Glutamatergic neuron (in vitro differentiated cells): ENCODE results near the gene NRCAM. TPM values are rescaled to one million over a fixed set of nuclear protein-coding genes. Genes with fewer than 3 reads are reported as not detected.
A peak's percentile ranks its signal among the peaks of the same experiment; 100 is the strongest.

Source experiments
- DNase-seq: peaks from one replicate; pipeline ENCODE4 v3.0.0; 2022
- H3K27ac Mint-ChIP-seq: one replicate; pipeline ENCODE4 v1.8.0; 2020; ENCODE audit warnings: mild to moderate bottlenecking, mixed read lengths, inconsistent platforms; ENCODE audit not compliant: unreplicated experiment
- H3K27me3 Mint-ChIP-seq: one replicate; pipeline ENCODE4 v1.8.0; 2020; ENCODE audit warnings: mild to moderate bottlenecking, moderate library complexity, mixed read lengths, inconsistent platforms; ENCODE audit not compliant: unreplicated experiment
- H3K36me3 Mint-ChIP-seq: one replicate; pipeline ENCODE4 v1.8.0; 2020; ENCODE audit warnings: mild to moderate bottlenecking, mixed read lengths, inconsistent platforms; ENCODE audit not compliant: unreplicated experiment
- H3K4me1 Mint-ChIP-seq: one replicate; pipeline ENCODE4 v1.8.0; 2020; ENCODE audit warnings: mild to moderate bottlenecking, low read depth, mixed read lengths, inconsistent platforms; ENCODE audit not compliant: unreplicated experiment
- H3K4me3 Mint-ChIP-seq: one replicate; pipeline ENCODE4 v1.8.0; 2020; ENCODE audit warnings: mild to moderate bottlenecking, mixed read lengths, inconsistent platforms; ENCODE audit not compliant: unreplicated experiment
- H3K9me3 Mint-ChIP-seq: one replicate; pipeline ENCODE4 v1.8.0; 2020; ENCODE audit warnings: mild to moderate bottlenecking, moderate library complexity, mixed read lengths, inconsistent platforms; ENCODE audit not compliant: unreplicated experiment
- total RNA-seq: library from RNA; stranded (reverse); fragmentation: NEBNext Ultra II Directional; extraction: Animal tissue kit (Norgen Biotek cat#: 25700); gene quantifications from one replicate; pipeline ENCODE4 v1.2.1, GENCODE V29; 2021; ENCODE audit not compliant: unreplicated experiment
- TF ChIP-seq, protein P1 (sequence below): fragments of 200-600 bp; sonication (generic); IDR thresholded peaks from one replicate; pipeline ENCODE4 v1.5.0; 2021; ENCODE audit not compliant: partially characterized antibody, unreplicated experiment

The NRCAM gene
- total RNA-seq, 1 donor from 2014 or later: 120 TPM

DNA sequence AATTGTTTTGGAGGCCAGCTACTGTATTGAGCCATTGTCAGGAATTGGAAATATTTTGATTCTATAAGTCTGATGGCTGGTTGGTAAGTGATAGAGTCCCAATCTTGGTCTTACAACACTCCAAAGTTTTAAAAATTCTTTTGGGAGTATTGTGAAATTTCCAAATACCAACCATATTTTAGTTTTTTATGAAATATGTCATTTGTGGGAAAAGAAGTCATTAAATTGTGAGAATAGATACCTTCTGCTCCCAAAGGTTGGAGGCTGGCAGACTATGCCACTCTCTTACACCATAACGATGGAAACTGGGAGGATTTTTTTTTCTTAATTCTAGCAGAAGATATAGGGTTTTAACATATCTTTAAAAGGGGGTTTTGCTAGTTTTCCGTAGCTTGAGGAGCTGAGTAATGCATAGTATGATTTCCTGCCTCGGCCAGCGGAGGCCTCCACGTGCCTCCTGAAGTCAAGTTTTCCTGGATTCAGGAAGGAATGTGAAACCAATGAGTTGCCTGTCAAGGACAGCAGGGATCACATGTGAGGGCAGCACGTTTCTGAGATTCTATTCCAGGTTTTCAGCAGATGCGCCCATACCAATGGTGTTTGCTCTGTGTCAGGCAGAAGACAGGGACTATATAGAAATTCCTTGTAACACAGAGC, 233.9 kb downstream of the NRCAM start:
- H3K4me3 Mint-ChIP-seq: no peak overlapping the region
- TF ChIP-seq, protein P1, sequence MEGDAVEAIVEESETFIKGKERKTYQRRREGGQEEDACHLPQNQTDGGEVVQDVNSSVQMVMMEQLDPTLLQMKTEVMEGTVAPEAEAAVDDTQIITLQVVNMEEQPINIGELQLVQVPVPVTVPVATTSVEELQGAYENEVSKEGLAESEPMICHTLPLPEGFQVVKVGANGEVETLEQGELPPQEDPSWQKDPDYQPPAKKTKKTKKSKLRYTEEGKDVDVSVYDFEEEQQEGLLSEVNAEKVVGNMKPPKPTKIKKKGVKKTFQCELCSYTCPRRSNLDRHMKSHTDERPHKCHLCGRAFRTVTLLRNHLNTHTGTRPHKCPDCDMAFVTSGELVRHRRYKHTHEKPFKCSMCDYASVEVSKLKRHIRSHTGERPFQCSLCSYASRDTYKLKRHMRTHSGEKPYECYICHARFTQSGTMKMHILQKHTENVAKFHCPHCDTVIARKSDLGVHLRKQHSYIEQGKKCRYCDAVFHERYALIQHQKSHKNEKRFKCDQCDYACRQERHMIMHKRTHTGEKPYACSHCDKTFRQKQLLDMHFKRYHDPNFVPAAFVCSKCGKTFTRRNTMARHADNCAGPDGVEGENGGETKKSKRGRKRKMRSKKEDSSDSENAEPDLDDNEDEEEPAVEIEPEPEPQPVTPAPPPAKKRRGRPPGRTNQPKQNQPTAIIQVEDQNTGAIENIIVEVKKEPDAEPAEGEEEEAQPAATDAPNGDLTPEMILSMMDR: no peak
- no peaks in the 10 kb centered on the region for H3K27me3 Mint-ChIP-seq
- peaks cover 19% of the 10 kb centered on the region for H3K36me3 Mint-ChIP-seq
- H3K9me3 Mint-ChIP-seq: peaks cover 4% of the 10 kb centered on the region
- H3K27ac Mint-ChIP-seq: no peak overlapping the region
- no peak for DNase-seq
- H3K4me1 Mint-ChIP-seq: peaks cover 9% of the 10 kb centered on the region

DNA sequence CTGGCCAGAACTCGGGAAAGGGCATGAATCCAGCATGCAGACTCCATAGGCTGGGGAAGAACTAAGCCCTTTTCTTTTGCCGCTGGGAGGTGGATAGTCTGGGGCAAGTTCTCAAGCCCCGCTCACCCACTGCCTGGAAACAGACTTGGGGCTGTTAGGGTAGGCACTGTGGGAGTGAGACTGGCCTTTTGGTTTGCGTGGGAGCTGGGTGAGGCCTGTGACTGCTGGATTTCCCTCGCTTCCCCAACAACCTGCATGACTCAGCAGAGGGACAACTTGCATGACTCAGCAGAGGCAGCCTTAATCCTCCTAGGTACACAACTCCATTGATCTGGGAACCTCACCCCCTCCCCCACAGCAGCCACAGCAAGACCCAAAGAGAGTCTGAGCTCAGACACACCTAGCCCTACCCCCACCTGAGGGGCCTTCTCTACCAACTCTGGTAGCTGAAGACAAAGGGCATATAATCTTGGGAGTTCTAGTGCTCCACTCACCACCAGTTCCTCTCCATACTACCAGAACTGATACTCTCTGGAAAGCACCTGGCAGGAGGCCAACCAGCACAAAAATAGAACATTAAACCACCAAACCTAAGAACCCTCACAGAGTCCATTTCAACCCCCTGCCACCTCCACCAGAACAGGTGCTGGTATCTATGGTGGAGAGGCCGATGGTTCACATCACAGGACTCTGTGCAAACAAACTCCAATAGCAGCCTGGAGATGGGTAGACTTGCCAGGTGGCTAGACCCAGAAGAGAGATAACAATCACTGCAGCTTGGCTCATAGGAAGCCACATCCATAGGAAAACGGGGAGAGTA, 244.6 kb downstream of the NRCAM start:
- no peak for DNase-seq
- TF ChIP-seq, protein P1: no peak
- Mint-ChIP-seq H3K27me3 (peaks cover 4% of the 10 kb centered on the region), H3K4me3 (no peak overlapping the region), H3K27ac (no peak overlapping the region), H3K9me3 (peaks cover 14% of the 10 kb centered on the region), H3K4me1 (peaks cover 3% of the 10 kb centered on the region), H3K36me3 (peaks cover 19% of the 10 kb centered on the region)

DNA sequence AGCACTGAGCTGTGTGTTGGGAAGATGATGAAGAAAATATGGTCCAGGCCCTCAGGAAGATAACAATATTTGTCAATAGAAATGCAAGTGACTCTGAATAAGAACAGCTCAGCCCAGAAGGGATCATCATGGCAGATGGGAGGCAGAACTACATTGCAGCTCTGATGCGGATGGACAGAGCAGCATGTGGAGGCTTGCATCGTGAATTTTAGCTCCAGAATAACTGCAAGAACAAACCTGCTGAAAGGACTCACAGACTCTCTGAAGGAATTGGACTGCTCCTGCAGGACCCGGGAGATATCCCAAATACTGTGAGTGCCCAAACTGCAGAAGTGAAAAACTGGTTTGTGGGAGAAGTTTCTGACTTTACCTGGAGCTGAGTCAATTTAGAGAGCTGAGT, 245.4 kb downstream of the NRCAM start:
- TF ChIP-seq, protein P1: no peak
- Mint-ChIP-seq H3K36me3 (peaks cover 15% of the 10 kb centered on the region), H3K4me3 (no peak overlapping the region), H3K9me3 (peaks cover 11% of the 10 kb centered on the region), H3K27me3 (peaks cover 4% of the 10 kb centered on the region), H3K27ac (no peak overlapping the region), H3K4me1 (peaks cover 3% of the 10 kb centered on the region)
- no peak for DNase-seq

DNA sequence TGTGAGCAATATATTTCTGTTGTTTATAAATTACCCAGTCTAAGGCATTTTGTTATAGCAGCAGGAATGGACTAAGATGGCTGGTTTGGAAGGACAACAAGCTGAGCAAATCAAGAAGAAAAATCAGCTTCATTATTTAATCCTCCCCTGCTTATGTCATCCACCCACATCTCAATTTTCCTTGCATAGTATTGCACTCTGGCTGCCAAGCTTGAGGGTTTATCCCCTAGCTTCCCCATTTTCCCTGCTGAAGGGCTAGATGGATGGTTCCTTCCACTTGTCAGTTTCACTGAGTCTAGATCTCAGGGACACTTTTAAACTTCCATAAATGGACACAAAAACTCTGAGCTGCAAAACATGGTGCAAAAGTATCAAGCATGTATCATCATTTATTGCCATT, 250.9 kb downstream of the NRCAM start:
- no peaks in the 10 kb centered on the region for H3K27me3 Mint-ChIP-seq
- H3K36me3 Mint-ChIP-seq: no peaks in the 10 kb centered on the region
- TF ChIP-seq, protein P1: no peak
- peaks cover 32% of the 10 kb centered on the region for H3K4me1 Mint-ChIP-seq
- no peak for DNase-seq
- peaks cover 10% of the 10 kb centered on the region for H3K9me3 Mint-ChIP-seq
- no peak overlapping the region for H3K4me3 Mint-ChIP-seq
- H3K27ac Mint-ChIP-seq: peak overlapping the region; percentile 22

DNA sequence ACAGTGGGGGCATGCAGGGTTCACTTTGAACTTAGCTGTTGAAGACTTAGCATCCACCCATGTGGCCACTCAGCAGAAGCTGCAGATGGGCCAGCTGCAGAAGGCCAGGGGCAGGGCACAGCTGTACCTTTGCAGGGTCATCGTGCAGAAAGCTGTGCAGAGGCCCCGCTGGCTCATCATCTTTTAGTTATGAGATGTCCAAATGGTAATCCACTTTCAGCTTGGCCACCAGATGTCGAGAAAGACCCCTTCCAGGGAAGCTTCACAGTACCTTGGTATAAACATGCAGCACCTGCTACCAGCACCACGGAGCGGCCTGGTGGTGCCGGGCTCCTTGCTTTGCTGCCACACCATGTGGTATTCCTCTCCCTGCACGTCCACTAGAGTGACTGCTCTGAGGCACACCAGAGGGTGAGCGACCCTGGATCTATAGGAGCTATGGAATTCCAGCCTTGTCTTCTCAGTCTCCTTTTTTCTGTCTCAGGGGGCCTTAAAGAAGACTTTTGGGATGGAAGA, 251.9 kb downstream of the NRCAM start:
- Mint-ChIP-seq H3K4me3 (peak overlapping the region; percentile 55), H3K27ac (peak overlapping the region; percentile 88), H3K27me3 (no peaks in the 10 kb centered on the region), H3K36me3 (no peaks in the 10 kb centered on the region), H3K9me3 (peaks cover 10% of the 10 kb centered on the region), H3K4me1 (peaks cover 32% of the 10 kb centered on the region)
- DNase-seq: peak; percentile 31
- TF ChIP-seq, protein P1: no peak
